IPS DF 6.9 (cell line): ENCODE measurements around the gene MTCH1.

Experiments used
- DNase-seq: peaks from one replicate; pipeline ENCODE4 v3.0.0-alpha.2; 2013; ENCODE audit warnings: low read depth, low spot score
- H3K27ac ChIP-seq: one replicate; pipeline ENCODE4 v1.5.1; 2013; ENCODE audit warnings: low read length, control low read depth
- H3K27me3 ChIP-seq: 2 replicates; pipeline ENCODE4 v1.6.1; 2013; ENCODE audit warnings: mild to moderate bottlenecking, low read length; ENCODE audit not compliant: control insufficient read depth, insufficient read depth
- H3K36me3 ChIP-seq: 2 replicates; pipeline ENCODE4 v1.6.1; 2013; ENCODE audit warnings: low read length; ENCODE audit not compliant: control insufficient read depth, insufficient read depth
- H3K4me1 ChIP-seq: 2 replicates; pipeline ENCODE4 v1.6.1; 2013; ENCODE audit warnings: low read length; ENCODE audit not compliant: control insufficient read depth, insufficient read depth
- H3K4me3 ChIP-seq: 2 replicates; pipeline ENCODE4 v1.5.1; 2013; ENCODE audit warnings: mild to moderate bottlenecking, low read length
- H3K9me3 ChIP-seq: 2 replicates; pipeline ENCODE4 v1.6.1; 2013; ENCODE audit warnings: low read length, inconsistent platforms; ENCODE audit not compliant: control insufficient read depth, insufficient read depth
- WGBS: extraction: QIAGEN DNeasy Blood & Tissue Kit; methylation state at CpG from one replicate; pipeline ENCODE4 v1.1.7; 2013; ENCODE audit warnings: mixed read lengths, missing lambda C conversion rate; ENCODE audit not compliant: insufficient read length, insufficient coverage; 5-methylcytosine and 5-hydroxymethylcytosine counted together

The MTCH1 gene

GRCh38 chr6:37015532-37015931, 29.5 kb upstream of the MTCH1 start:
- H3K9me3 ChIP-seq, result no peaks in the 10 kb centered on the region
- no peak overlapping the region for H3K4me3 ChIP-seq
- H3K27me3 ChIP-seq, result no peaks in the 10 kb centered on the region
- H3K36me3 ChIP-seq, result no peaks in the 10 kb centered on the region
- H3K27ac ChIP-seq, result no peak overlapping the region
- DNase-seq, result no peak
- H3K4me1 ChIP-seq, result no peaks in the 10 kb centered on the region
- no CpG with 5 or more reads among the region's 9 CpGs for WGBS

- Histone ChIP-seq H3K9me3 (no peaks in the 10 kb centered on the region), H3K27me3 (no peaks in the 10 kb centered on the region), H3K27ac (no peak overlapping the region), H3K36me3 (no peaks in the 10 kb centered on the region), H3K4me3 (no peak overlapping the region), H3K4me1 (no peaks in the 10 kb centered on the region)
- WGBS, result no CpG with 5 or more reads among the region's 12 CpGs
- no peak for DNase-seq
Measured at GRCh38 chr6:37014667-37015066, 28.7 kb upstream of the MTCH1 start.

GRCh38 chr6:37013516-37014491, 27.8 kb upstream of the MTCH1 start:
- no CpG with 5 or more reads among the region's 21 CpGs for WGBS
- Histone ChIP-seq H3K9me3 (no peaks in the 10 kb centered on the region), H3K27ac (no peak overlapping the region), H3K4me3 (no peak overlapping the region), H3K4me1 (no peaks in the 10 kb centered on the region), H3K27me3 (no peaks in the 10 kb centered on the region), H3K36me3 (no peaks in the 10 kb centered on the region)
- DNase-seq, result no peak

- no peaks in the 10 kb centered on the region for H3K36me3 ChIP-seq
- no peaks in the 10 kb centered on the region for H3K9me3 ChIP-seq
- no peak overlapping the region for H3K27ac ChIP-seq
- no peaks in the 10 kb centered on the region for H3K4me1 ChIP-seq
- no peak for DNase-seq
- H3K4me3 ChIP-seq, result no peak overlapping the region
- H3K27me3 ChIP-seq, result no peaks in the 10 kb centered on the region
- WGBS, result no CpG with 5 or more reads among the region's 11 CpGs
Measured at GRCh38 chr6:37011656-37012378, 25.8 kb upstream of the MTCH1 start.

- no peaks in the 10 kb centered on the region for H3K36me3 ChIP-seq
- no peaks in the 10 kb centered on the region for H3K27me3 ChIP-seq
- WGBS, result no CpG with 5 or more reads among the region's 10 CpGs
- no peaks in the 10 kb centered on the region for H3K9me3 ChIP-seq
- no peak overlapping the region for H3K4me3 ChIP-seq
- DNase-seq, result no peak
- no peaks in the 10 kb centered on the region; the same call in 1 of the 2 replicates for H3K4me1 ChIP-seq
- no peak overlapping the region for H3K27ac ChIP-seq
Measured at GRCh38 chr6:37010402-37010892, 24.5 kb upstream of the MTCH1 start.

- no CpG with 5 or more reads among the region's 15 CpGs for WGBS
- no peak overlapping the region for H3K27ac ChIP-seq
- no peaks in the 10 kb centered on the region; the same call in 1 of the 2 replicates for H3K4me1 ChIP-seq
- no peaks in the 10 kb centered on the region for H3K9me3 ChIP-seq
- DNase-seq, result no peak
- no peaks in the 10 kb centered on the region for H3K36me3 ChIP-seq
- H3K4me3 ChIP-seq, result no peak overlapping the region
- H3K27me3 ChIP-seq, result no peaks in the 10 kb centered on the region
Measured at GRCh38 chr6:37008484-37009465, 22.8 kb upstream of the MTCH1 start.

- no peaks in the 10 kb centered on the region; the same call in 1 of the 2 replicates for H3K4me1 ChIP-seq
- no peaks in the 10 kb centered on the region for H3K36me3 ChIP-seq
- DNase-seq, result no peak
- H3K9me3 ChIP-seq, result no peaks in the 10 kb centered on the region
- no peak overlapping the region for H3K27ac ChIP-seq
- H3K27me3 ChIP-seq, result no peaks in the 10 kb centered on the region
- no CpG with 5 or more reads among the region's 12 CpGs for WGBS
- H3K4me3 ChIP-seq, result no peak overlapping the region
Measured at GRCh38 chr6:37007340-37008043, 21.5 kb upstream of the MTCH1 start.

GRCh38 chr6:37006793-37007339, 20.9 kb upstream of the MTCH1 start:
- no peak overlapping the region for H3K4me3 ChIP-seq
- DNase-seq, result no peak
- no peaks in the 10 kb centered on the region; the same call in 1 of the 2 replicates for H3K4me1 ChIP-seq
- H3K36me3 ChIP-seq, result no peaks in the 10 kb centered on the region
- WGBS, result no CpG with 5 or more reads among the region's 5 CpGs
- H3K27me3 ChIP-seq, result no peaks in the 10 kb centered on the region
- no peaks in the 10 kb centered on the region for H3K9me3 ChIP-seq
- no peak overlapping the region for H3K27ac ChIP-seq

GRCh38 chr6:37005827-37006567, 20.0 kb upstream of the MTCH1 start:
- no CpG with 5 or more reads among the region's 13 CpGs for WGBS
- no peak overlapping the region for H3K27ac ChIP-seq
- H3K9me3 ChIP-seq, result no peaks in the 10 kb centered on the region
- no peaks in the 10 kb centered on the region; the same call in 1 of the 2 replicates for H3K4me1 ChIP-seq
- no peaks in the 10 kb centered on the region for H3K36me3 ChIP-seq
- H3K4me3 ChIP-seq, result no peak overlapping the region
- no peak for DNase-seq
- H3K27me3 ChIP-seq, result no peaks in the 10 kb centered on the region
